GM23338 (cell line): ENCODE results near the gene TCEA2. TPM values are rescaled to one million over a fixed set of nuclear protein-coding genes. Genes with fewer than 3 reads are reported as not detected.

Source experiments
- ATAC-seq: fragments of 200-7000 bp; cut with Tn5 transposase; 3 replicates; pipeline ENCODE4 v1.9.1; 2020
- DNase-seq: peaks from one replicate; pipeline ENCODE4 v3.0.0-alpha.2; 2015; ENCODE audit warnings: low spot score
- H2AFZ ChIP-seq: fragments of 200-600 bp; sonication (generic); 2 replicates; pipeline ENCODE4 v1.8.0; 2016; ENCODE audit warnings: antibody characterized with exemption, mild to moderate bottlenecking, moderate library complexity
- H3F3A ChIP-seq: fragments of 200-600 bp; sonication (generic); replicated peaks from 2 replicates; pipeline ENCODE4 v1.8.0; 2017; ENCODE audit warnings: antibody characterized with exemption, mixed run types, low read depth
- H3K27ac ChIP-seq: fragments of 200-600 bp; sonication (generic); 2 replicates; pipeline ENCODE4 v1.6.1; 2016; ENCODE audit warnings: low read depth
- H3K27me3 ChIP-seq: fragments of 200-600 bp; sonication (generic); 2 replicates; pipeline ENCODE4 v1.8.0; 2016; ENCODE audit warnings: mild to moderate bottlenecking, mixed run types, moderate library complexity; ENCODE audit not compliant: insufficient read depth
- H3K36me3 ChIP-seq: fragments of 200-600 bp; sonication (generic); 2 replicates; pipeline ENCODE4 v1.8.0; 2016; ENCODE audit warnings: mild to moderate bottlenecking; ENCODE audit not compliant: insufficient read depth
- H3K4me1 ChIP-seq: fragments of 200-600 bp; sonication (generic); 2 replicates; pipeline ENCODE4 v1.8.0; 2016; ENCODE audit warnings: mild to moderate bottlenecking, moderate library complexity; ENCODE audit not compliant: insufficient read depth
- H3K4me2 ChIP-seq: fragments of 200-600 bp; sonication (generic); 2 replicates; pipeline ENCODE4 v1.7.1; 2017; ENCODE audit warnings: mixed run types
- H3K4me3 ChIP-seq: fragments of 200-600 bp; sonication (generic); 2 replicates; pipeline ENCODE4 v1.6.1; 2016; ENCODE audit warnings: mixed run types
- H3K79me2 ChIP-seq: fragments of 200-600 bp; sonication (generic); replicated peaks from 2 replicates; pipeline ENCODE4 v1.8.0; 2017; ENCODE audit warnings: mild to moderate bottlenecking; ENCODE audit not compliant: insufficient read depth
- H3K9me2 ChIP-seq: fragments of 200-600 bp; sonication (generic); 2 replicates; pipeline ENCODE4 v1.8.0; 2017; ENCODE audit not compliant: insufficient read depth
- H4K20me1 ChIP-seq: fragments of 200-600 bp; sonication (generic); replicated peaks from 2 replicates; pipeline ENCODE4 v1.8.0; 2017; ENCODE audit warnings: mild to moderate bottlenecking; ENCODE audit not compliant: insufficient read depth
- H3K27ac Mint-ChIP-seq: 2 replicates; pipeline ENCODE4 v1.8.0; 2020; ENCODE audit warnings: inconsistent platforms, mild to moderate bottlenecking, moderate library complexity, mixed read lengths
- H3K27me3 Mint-ChIP-seq: 3 replicates; pipeline ENCODE4 v1.8.0; 2022; ENCODE audit warnings: low read depth, mild to moderate bottlenecking, moderate library complexity, mixed read lengths, inconsistent platforms; ENCODE audit not compliant: insufficient read depth, poor library complexity
- H3K36me3 Mint-ChIP-seq: 3 replicates; pipeline ENCODE4 v1.8.0; 2021; ENCODE audit warnings: low read depth, mild to moderate bottlenecking, inconsistent platforms, moderate library complexity, mixed read lengths
- H3K4me1 Mint-ChIP-seq: 3 replicates; pipeline ENCODE4 v1.8.0; 2020; ENCODE audit warnings: mild to moderate bottlenecking, inconsistent platforms, mixed read lengths
- H3K4me3 Mint-ChIP-seq: 3 replicates; pipeline ENCODE4 v1.8.0; 2021; ENCODE audit warnings: moderate library complexity, mild to moderate bottlenecking, inconsistent platforms, mixed read lengths
- H3K9me3 Mint-ChIP-seq: 3 replicates; pipeline ENCODE4 v1.8.0; 2020; ENCODE audit warnings: moderate library complexity, mild to moderate bottlenecking, inconsistent platforms, mixed read lengths
- EZH2phosphoT487 ChIP-seq: fragments of 200-600 bp; sonication (generic); IDR thresholded peaks from one replicate; pipeline ENCODE4 v1.8.1; 2018; ENCODE audit warnings: antibody characterized with exemption; ENCODE audit not compliant: unreplicated experiment
- JUNB ChIP-seq: IDR thresholded peaks from one replicate; pipeline ENCODE4 v1.6.1; 2016; ENCODE audit warnings: antibody characterized with exemption; ENCODE audit not compliant: unreplicated experiment
- NANOG ChIP-seq: IDR thresholded peaks from 2 replicates; pipeline ENCODE4 v1.6.1; 2016; ENCODE audit warnings: antibody characterized with exemption, borderline replicate concordance
- polyA plus RNA-seq: library from polyadenylated mRNA; unstranded; fragments of >200 nt; fragmentation: Nextera tagmentation; extraction: Ambion mirVana; gene quantifications from 2 replicates; pipeline ENCODE4 v1.2.1, GENCODE V29; 2016
- total RNA-seq: library from RNA; depleted of rRNA; stranded (reverse); fragments of >200 nt; shearing (Covaris generic); gene quantifications from 2 replicates; pipeline ENCODE4 v1.2.3, GENCODE V29; 2014
- TF ChIP-seq, protein P1 (sequence below): IDR thresholded peaks from one replicate; pipeline ENCODE4 v1.6.1; 2018; ENCODE audit warnings: antibody characterized with exemption; ENCODE audit not compliant: unreplicated experiment
- TF ChIP-seq, protein P2 (sequence below): fragments of 250-450 bp; sonication (Bioruptor Pico); IDR thresholded peaks from 2 replicates; pipeline ENCODE4 v1.5.0; 2020; ENCODE audit warnings: mild to moderate bottlenecking, moderate library complexity
- TF ChIP-seq, protein P3 (sequence below), 2 experiments: fragments of 200-600 bp in 1 of 2; sonication (generic) in 1 of 2; conservative IDR thresholded peaks; 2 replicates each; pipeline versions ENCODE4 v1.5.1 to v1.6.1; 2016 to 2017; ENCODE audit warnings: antibody characterized with exemption in 2 of 2, low read depth in 2 of 2, mild to moderate bottlenecking in 2 of 2, moderate library complexity in 1 of 2

The TCEA2 gene
- total and polyA plus RNA-seq, 2 experiments from 2014 or later: 21.0 to 54.4 TPM

DNA sequence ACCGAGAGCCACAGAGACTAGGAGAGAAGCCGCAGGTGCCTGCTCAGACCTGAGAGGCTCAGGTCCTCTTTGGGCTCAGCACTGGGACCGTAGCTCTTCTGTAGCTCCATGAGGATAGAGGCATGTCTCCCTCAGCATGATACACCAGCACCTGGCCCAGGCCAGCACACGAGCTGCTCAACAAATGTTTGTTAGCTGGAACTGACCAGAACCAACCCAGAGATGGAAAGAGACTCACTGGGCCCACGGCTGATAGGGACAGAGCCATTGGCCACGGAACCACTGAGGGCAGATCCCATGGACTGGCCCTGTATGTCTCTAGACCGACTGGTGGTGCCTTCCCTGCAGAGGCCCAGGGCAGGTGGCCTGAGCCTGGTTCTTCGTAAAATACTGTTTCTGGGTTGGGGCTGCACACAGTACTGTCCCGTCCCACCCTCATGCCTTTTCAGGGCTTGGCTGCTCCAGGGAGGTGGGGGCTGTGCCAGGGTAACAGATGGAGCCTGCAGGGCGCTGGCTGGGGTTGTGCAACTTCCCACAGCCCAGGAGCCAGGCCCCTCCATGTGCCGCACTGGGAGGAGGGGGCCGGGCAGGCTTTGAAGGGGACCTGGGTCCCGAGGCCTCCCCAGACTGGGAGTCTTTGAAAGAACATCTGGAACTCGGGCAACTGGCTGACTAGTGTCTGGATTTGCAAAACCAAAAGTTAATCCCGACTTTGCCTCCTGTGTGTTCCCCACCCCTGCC, 21.8 kb upstream of the TCEA2 start:
- no peak for ATAC-seq

DNA sequence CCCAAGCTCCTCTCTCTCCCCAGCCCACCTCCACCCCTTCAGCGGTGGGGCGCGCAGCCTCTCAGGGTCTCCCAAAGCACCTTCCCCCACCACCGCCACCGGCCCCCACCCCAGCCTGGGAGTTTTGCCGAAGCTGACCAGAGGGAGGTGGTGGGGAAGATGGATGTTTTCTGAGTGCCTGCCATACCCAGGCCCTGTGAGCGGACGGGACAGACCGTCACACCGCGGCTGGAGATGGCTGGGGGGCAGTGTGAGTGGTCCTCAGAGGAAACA, 21.3 kb upstream of the TCEA2 start:
- no peak for ATAC-seq
- peaks cover 30% of the 10 kb centered on the region for H3K4me1 Mint-ChIP-seq
- H3K9me3 Mint-ChIP-seq: no peaks in the 10 kb centered on the region
- H3K79me2 ChIP-seq: no peaks in the 10 kb centered on the region
- TF ChIP-seq, protein P1, sequence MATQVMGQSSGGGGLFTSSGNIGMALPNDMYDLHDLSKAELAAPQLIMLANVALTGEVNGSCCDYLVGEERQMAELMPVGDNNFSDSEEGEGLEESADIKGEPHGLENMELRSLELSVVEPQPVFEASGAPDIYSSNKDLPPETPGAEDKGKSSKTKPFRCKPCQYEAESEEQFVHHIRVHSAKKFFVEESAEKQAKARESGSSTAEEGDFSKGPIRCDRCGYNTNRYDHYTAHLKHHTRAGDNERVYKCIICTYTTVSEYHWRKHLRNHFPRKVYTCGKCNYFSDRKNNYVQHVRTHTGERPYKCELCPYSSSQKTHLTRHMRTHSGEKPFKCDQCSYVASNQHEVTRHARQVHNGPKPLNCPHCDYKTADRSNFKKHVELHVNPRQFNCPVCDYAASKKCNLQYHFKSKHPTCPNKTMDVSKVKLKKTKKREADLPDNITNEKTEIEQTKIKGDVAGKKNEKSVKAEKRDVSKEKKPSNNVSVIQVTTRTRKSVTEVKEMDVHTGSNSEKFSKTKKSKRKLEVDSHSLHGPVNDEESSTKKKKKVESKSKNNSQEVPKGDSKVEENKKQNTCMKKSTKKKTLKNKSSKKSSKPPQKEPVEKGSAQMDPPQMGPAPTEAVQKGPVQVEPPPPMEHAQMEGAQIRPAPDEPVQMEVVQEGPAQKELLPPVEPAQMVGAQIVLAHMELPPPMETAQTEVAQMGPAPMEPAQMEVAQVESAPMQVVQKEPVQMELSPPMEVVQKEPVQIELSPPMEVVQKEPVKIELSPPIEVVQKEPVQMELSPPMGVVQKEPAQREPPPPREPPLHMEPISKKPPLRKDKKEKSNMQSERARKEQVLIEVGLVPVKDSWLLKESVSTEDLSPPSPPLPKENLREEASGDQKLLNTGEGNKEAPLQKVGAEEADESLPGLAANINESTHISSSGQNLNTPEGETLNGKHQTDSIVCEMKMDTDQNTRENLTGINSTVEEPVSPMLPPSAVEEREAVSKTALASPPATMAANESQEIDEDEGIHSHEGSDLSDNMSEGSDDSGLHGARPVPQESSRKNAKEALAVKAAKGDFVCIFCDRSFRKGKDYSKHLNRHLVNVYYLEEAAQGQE: no peak
- TF ChIP-seq EZH2phosphoT487 (no peak), JUNB (no peak), NANOG (no peak)
- TF ChIP-seq, protein P2, sequence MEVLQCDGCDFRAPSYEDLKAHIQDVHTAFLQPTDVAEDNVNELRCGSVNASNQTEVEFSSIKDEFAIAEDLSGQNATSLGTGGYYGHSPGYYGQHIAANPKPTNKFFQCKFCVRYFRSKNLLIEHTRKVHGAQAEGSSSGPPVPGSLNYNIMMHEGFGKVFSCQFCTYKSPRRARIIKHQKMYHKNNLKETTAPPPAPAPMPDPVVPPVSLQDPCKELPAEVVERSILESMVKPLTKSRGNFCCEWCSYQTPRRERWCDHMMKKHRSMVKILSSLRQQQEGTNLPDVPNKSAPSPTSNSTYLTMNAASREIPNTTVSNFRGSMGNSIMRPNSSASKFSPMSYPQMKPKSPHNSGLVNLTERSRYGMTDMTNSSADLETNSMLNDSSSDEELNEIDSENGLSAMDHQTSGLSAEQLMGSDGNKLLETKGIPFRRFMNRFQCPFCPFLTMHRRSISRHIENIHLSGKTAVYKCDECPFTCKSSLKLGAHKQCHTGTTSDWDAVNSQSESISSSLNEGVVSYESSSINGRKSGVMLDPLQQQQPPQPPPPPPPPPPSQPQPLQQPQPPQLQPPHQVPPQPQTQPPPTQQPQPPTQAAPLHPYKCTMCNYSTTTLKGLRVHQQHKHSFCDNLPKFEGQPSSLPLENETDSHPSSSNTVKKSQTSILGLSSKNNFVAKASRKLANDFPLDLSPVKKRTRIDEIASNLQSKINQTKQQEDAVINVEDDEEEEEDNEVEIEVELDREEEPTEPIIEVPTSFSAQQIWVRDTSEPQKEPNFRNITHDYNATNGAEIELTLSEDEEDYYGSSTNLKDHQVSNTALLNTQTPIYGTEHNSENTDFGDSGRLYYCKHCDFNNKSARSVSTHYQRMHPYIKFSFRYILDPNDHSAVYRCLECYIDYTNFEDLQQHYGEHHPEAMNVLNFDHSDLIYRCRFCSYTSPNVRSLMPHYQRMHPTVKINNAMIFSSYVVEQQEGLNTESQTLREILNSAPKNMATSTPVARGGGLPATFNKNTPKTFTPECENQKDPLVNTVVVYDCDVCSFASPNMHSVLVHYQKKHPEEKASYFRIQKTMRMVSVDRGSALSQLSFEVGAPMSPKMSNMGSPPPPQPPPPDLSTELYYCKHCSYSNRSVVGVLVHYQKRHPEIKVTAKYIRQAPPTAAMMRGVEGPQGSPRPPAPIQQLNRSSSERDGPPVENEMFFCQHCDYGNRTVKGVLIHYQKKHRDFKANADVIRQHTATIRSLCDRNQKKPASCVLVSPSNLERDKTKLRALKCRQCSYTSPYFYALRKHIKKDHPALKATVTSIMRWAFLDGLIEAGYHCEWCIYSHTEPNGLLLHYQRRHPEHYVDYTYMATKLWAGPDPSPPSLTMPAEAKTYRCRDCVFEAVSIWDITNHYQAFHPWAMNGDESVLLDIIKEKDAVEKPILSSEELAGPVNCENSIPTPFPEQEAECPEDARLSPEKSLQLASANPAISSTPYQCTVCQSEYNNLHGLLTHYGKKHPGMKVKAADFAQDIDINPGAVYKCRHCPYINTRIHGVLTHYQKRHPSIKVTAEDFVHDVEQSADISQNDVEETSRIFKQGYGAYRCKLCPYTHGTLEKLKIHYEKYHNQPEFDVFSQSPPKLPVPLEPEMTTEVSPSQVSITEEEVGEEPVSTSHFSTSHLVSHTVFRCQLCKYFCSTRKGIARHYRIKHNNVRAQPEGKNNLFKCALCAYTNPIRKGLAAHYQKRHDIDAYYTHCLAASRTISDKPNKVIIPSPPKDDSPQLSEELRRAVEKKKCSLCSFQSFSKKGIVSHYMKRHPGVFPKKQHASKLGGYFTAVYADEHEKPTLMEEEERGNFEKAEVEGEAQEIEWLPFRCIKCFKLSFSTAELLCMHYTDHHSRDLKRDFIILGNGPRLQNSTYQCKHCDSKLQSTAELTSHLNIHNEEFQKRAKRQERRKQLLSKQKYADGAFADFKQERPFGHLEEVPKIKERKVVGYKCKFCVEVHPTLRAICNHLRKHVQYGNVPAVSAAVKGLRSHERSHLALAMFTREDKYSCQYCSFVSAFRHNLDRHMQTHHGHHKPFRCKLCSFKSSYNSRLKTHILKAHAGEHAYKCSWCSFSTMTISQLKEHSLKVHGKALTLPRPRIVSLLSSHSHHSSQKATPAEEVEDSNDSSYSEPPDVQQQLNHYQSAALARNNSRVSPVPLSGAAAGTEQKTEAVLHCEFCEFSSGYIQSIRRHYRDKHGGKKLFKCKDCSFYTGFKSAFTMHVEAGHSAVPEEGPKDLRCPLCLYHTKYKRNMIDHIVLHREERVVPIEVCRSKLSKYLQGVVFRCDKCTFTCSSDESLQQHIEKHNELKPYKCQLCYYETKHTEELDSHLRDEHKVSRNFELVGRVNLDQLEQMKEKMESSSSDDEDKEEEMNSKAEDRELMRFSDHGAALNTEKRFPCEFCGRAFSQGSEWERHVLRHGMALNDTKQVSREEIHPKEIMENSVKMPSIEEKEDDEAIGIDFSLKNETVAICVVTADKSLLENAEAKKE (CRISPR knock-in tag): no peak
- H3K27me3 ChIP-seq: peaks cover 91% of the 10 kb centered on the region
- no peak overlapping the region for H2AFZ ChIP-seq
- peak overlapping the region; percentile 64 for H3K4me3 Mint-ChIP-seq
- H3K27ac Mint-ChIP-seq: no peak overlapping the region
- H3F3A ChIP-seq: peaks cover 10% of the 10 kb centered on the region; the same call in 1 of the 2 replicates
- peaks cover 35% of the 10 kb centered on the region for H3K4me1 ChIP-seq
- no peaks in the 10 kb centered on the region for H3K36me3 ChIP-seq
- H3K27me3 Mint-ChIP-seq: peaks cover 72% of the 10 kb centered on the region
- no peak overlapping the region for H3K27ac ChIP-seq
- no peaks in the 10 kb centered on the region for H4K20me1 ChIP-seq
- DNase-seq: peak; percentile 29
- peak overlapping the region; percentile 88 for H3K4me2 ChIP-seq
- H3K4me3 ChIP-seq: peak overlapping the region; percentile 63
- H3K9me2 ChIP-seq: no peaks in the 10 kb centered on the region
- H3K36me3 Mint-ChIP-seq: no peaks in the 10 kb centered on the region; the same call in 2 of the 3 replicates

More for the DNA sequence above, 21.8 kb upstream of the TCEA2 start:
- Histone ChIP-seq H3K79me2 (no peaks in the 10 kb centered on the region), H3K4me2 (peak overlapping the region; percentile 88), H3K27ac (no peak overlapping the region), H2AFZ (no peak overlapping the region), H3K36me3 (no peaks in the 10 kb centered on the region), H3K27me3 (peaks cover 86% of the 10 kb centered on the region), H3K9me2 (no peaks in the 10 kb centered on the region), H3F3A (peaks cover 10% of the 10 kb centered on the region; the same call in 1 of the 2 replicates), H3K4me3 (peak overlapping the region; percentile 63; the same call in 1 of the 2 replicates), H3K4me1 (peaks cover 40% of the 10 kb centered on the region), H4K20me1 (no peaks in the 10 kb centered on the region)
- Mint-ChIP-seq H3K27me3 (peaks cover 71% of the 10 kb centered on the region), H3K4me3 (peak overlapping the region; percentile 64), H3K4me1 (peaks cover 32% of the 10 kb centered on the region), H3K36me3 (no peaks in the 10 kb centered on the region; the same call in 2 of the 3 replicates), H3K9me3 (no peaks in the 10 kb centered on the region), H3K27ac (no peak overlapping the region)
- DNase-seq: peak; percentile 30
- TF ChIP-seq, protein P3, sequence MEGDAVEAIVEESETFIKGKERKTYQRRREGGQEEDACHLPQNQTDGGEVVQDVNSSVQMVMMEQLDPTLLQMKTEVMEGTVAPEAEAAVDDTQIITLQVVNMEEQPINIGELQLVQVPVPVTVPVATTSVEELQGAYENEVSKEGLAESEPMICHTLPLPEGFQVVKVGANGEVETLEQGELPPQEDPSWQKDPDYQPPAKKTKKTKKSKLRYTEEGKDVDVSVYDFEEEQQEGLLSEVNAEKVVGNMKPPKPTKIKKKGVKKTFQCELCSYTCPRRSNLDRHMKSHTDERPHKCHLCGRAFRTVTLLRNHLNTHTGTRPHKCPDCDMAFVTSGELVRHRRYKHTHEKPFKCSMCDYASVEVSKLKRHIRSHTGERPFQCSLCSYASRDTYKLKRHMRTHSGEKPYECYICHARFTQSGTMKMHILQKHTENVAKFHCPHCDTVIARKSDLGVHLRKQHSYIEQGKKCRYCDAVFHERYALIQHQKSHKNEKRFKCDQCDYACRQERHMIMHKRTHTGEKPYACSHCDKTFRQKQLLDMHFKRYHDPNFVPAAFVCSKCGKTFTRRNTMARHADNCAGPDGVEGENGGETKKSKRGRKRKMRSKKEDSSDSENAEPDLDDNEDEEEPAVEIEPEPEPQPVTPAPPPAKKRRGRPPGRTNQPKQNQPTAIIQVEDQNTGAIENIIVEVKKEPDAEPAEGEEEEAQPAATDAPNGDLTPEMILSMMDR (conservative IDR thresholded peaks at IDR 0.05; ENCODE audit: low read depth in 2 of 2): no peak
